Body of pancreas (tissue), 4 donors: ENCODE data around the gene ADGRG3.

Experiments
- POLR2A ChIP-seq, 3 donors: fragments of 450-650 bp; IDR thresholded peaks; one replicate each; pipeline ENCODE4 v1.6.1; 2016; ENCODE audit warnings: antibody characterized with exemption in 3 of 3, mild to moderate bottlenecking in 2 of 3
- TF ChIP-seq, protein P1 (sequence below), 7 experiments: fragments of 450-650 bp in 4 of 7; fragments of 200-600 bp in 3 of 7; sonication (generic) in 3 of 7; IDR thresholded peaks; one replicate each; pipeline ENCODE4 v1.5.1; 2016 to 2019; ENCODE audit warnings: antibody characterized with exemption in 7 of 7

DNA sequence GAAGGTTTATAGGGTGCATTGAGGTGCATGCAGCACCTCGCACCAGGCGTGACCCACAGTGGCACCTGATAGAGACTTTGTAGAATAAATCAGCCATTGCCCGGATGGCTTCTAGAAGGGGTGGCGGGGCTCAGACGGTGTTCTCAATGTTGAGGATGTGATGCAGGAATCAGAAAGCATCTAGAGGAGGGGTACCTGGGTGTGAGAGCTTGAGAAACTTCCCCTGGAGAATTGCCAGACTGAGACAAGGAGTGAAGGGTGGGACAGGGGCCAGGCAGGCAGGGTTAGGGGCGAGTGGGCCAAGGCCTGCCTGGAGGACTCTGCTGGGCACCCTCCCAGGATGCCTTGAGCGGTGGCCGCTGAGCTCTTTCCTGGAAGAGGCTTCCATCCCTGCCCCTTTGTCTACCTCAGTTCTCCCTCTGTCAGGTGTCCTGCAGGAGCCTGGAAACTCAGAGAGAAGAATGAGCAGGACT is 48.9 kb upstream of the ADGRG3 start:
- TF ChIP-seq, protein P1, sequence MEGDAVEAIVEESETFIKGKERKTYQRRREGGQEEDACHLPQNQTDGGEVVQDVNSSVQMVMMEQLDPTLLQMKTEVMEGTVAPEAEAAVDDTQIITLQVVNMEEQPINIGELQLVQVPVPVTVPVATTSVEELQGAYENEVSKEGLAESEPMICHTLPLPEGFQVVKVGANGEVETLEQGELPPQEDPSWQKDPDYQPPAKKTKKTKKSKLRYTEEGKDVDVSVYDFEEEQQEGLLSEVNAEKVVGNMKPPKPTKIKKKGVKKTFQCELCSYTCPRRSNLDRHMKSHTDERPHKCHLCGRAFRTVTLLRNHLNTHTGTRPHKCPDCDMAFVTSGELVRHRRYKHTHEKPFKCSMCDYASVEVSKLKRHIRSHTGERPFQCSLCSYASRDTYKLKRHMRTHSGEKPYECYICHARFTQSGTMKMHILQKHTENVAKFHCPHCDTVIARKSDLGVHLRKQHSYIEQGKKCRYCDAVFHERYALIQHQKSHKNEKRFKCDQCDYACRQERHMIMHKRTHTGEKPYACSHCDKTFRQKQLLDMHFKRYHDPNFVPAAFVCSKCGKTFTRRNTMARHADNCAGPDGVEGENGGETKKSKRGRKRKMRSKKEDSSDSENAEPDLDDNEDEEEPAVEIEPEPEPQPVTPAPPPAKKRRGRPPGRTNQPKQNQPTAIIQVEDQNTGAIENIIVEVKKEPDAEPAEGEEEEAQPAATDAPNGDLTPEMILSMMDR (IDR thresholded peaks at IDR 0.05) = no peak
- TF ChIP-seq POLR2A (IDR thresholded peaks at IDR 0.05) = no peak
